HepG2 (cell line): ENCODE measurements around the gene NNAT. TPM values are rescaled to one million over a fixed set of nuclear protein-coding genes. Genes with fewer than 3 reads are reported as not detected.

Experiments used
- ATF3 ChIP-seq: sonication (generic); formaldehyde crosslinking; IDR thresholded peaks from 2 replicates; pipeline ENCODE4 v1.4.0; 2020; ENCODE audit warnings: missing genetic modification reagents
- ATRX ChIP-seq: sonication (generic); formaldehyde crosslinking; IDR thresholded peaks from 2 replicates; pipeline ENCODE4 v1.4.0; 2020; ENCODE audit warnings: missing genetic modification reagents, borderline replicate concordance
- BCLAF1 ChIP-seq: fragments of 450-650 bp; IDR thresholded peaks from 2 replicates; pipeline ENCODE4 v1.6.1; 2017; ENCODE audit warnings: mild to moderate bottlenecking
- DMAP1 ChIP-seq: IDR thresholded peaks from 2 replicates; pipeline ENCODE4 v1.6.1; 2016
- EEA1 ChIP-seq: sonication (generic); formaldehyde crosslinking; IDR thresholded peaks from 2 replicates; pipeline ENCODE4 v1.5.1; 2020; ENCODE audit warnings: mild to moderate bottlenecking, missing genetic modification reagents, borderline replicate concordance
- ETV6 ChIP-seq: sonication (generic); formaldehyde crosslinking; conservative IDR thresholded peaks from 2 replicates; pipeline ENCODE4 v1.4.0; 2020; ENCODE audit warnings: missing genetic modification reagents
- GATAD1 ChIP-seq: IDR thresholded peaks from 2 replicates; pipeline ENCODE4 v1.6.1; 2016; ENCODE audit warnings: missing genetic modification reagents, missing compliant biosample characterization
- GRHL1 ChIP-seq: sonication (generic); formaldehyde crosslinking; conservative IDR thresholded peaks from 2 replicates; pipeline ENCODE4 v1.8.0; 2022; ENCODE audit warnings: missing genetic modification reagents
- JDP2 ChIP-seq: sonication (generic); formaldehyde crosslinking; IDR thresholded peaks from 2 replicates; pipeline ENCODE4 v1.8.1; 2022; ENCODE audit warnings: missing genetic modification reagents, borderline replicate concordance
- KLF6 ChIP-seq: IDR thresholded peaks from 2 replicates; pipeline ENCODE4 v1.8.0; 2016; ENCODE audit warnings: missing biosample characterization, missing genetic modification reagents
- MBNL3 ChIP-seq: fragments of 250-450 bp; sonication (Bioruptor Pico); conservative IDR thresholded peaks from 2 replicates; pipeline ENCODE4 v1.8.0; 2022; ENCODE audit warnings: mild to moderate bottlenecking, inconsistent platforms
- MEF2D ChIP-seq: sonication (generic); formaldehyde crosslinking; IDR thresholded peaks from 2 replicates; pipeline ENCODE4 v1.5.1; 2020; ENCODE audit warnings: mild to moderate bottlenecking, missing genetic modification reagents
- MXD3 ChIP-seq: IDR thresholded peaks from 2 replicates; pipeline ENCODE4 v1.6.1; 2016; ENCODE audit warnings: mild to moderate bottlenecking, missing biosample characterization, missing genetic modification reagents
- SAP130 ChIP-seq: IDR thresholded peaks from 2 replicates; pipeline ENCODE4 v1.6.1; 2016; ENCODE audit warnings: low read depth
- SP5 ChIP-seq: IDR thresholded peaks from 2 replicates; pipeline ENCODE4 v1.6.1; 2016; ENCODE audit warnings: low read depth, borderline replicate concordance
- SRY ChIP-seq: sonication (generic); formaldehyde crosslinking; IDR thresholded peaks from 2 replicates; pipeline ENCODE4 v1.8.0; 2022; ENCODE audit warnings: mild to moderate bottlenecking, missing genetic modification reagents
- YY1 ChIP-seq: IDR thresholded peaks from 2 replicates; pipeline ENCODE4 v1.6.1; 2011; ENCODE audit warnings: low read length, low read depth, moderate library complexity, mild to moderate bottlenecking; ENCODE audit not compliant: insufficient read depth, insufficient replicate concordance
- ZFP36L1 ChIP-seq: sonication (generic); formaldehyde crosslinking; IDR thresholded peaks from 2 replicates; pipeline ENCODE4 v1.8.0; 2022; ENCODE audit warnings: mild to moderate bottlenecking, missing genetic modification reagents, moderate library complexity
- ZNF274 ChIP-seq: sonication (generic); formaldehyde crosslinking; IDR thresholded peaks from 2 replicates; pipeline ENCODE4 v1.5.1; 2020; ENCODE audit warnings: mild to moderate bottlenecking, missing genetic modification reagents
- ZNF569 ChIP-seq: sonication (generic); formaldehyde crosslinking; IDR thresholded peaks from 2 replicates; pipeline ENCODE4 v1.5.0; 2020; ENCODE audit warnings: mild to moderate bottlenecking, missing genetic modification reagents, moderate library complexity, borderline replicate concordance
- ZNF614 ChIP-seq: IDR thresholded peaks from 2 replicates; pipeline ENCODE4 v1.6.1; 2018; ENCODE audit warnings: missing biosample characterization, missing genetic modification reagents, inconsistent platforms, borderline replicate concordance
- ZNF841 ChIP-seq: sonication (generic); formaldehyde crosslinking; IDR thresholded peaks from 2 replicates; pipeline ENCODE4 v1.8.1; 2023; ENCODE audit warnings: missing genetic modification reagents, borderline replicate concordance
- polyA plus RNA-seq, 8 experiments: library from polyadenylated mRNA; depleted of rRNA in 3 of 8; stranded (reverse) in 7 of 8; unstranded in 1 of 8; fragments of >200 nt; fragmentation: Illumina TruSeq in 4 of 8; extraction: Trizol in 4 of 8; gene quantifications; 2 replicates each; pipeline versions ENCODE4 v1.2.1 to v1.2.3, GENCODE V29; 2011 to 2016; ENCODE audit warnings: low read depth in 4 of 8, missing spikeins in 1 of 8, mixed read lengths in 1 of 8; ENCODE audit not compliant: insufficient read depth in 1 of 8
- total RNA-seq, 5 experiments: library from RNA; depleted of rRNA; stranded (reverse); fragments of >200 nt; fragmentation: Illumina TruSeq; extraction: Trizol; gene quantifications; 2 replicates each; pipeline ENCODE4 v1.2.3, GENCODE V29; 2016; ENCODE audit warnings: low read depth in 1 of 5
- TF ChIP-seq, protein P1 (sequence below): IDR thresholded peaks from 2 replicates; pipeline ENCODE4 v1.6.1; 2016; ENCODE audit warnings: missing compliant biosample characterization, missing genetic modification reagents, borderline replicate concordance

The NNAT gene
- total and polyA plus RNA-seq, 2 of the 13 experiments (the other 11 are each of a cell fraction or from before 2014, with no cell fraction given), result not detected

DNA sequence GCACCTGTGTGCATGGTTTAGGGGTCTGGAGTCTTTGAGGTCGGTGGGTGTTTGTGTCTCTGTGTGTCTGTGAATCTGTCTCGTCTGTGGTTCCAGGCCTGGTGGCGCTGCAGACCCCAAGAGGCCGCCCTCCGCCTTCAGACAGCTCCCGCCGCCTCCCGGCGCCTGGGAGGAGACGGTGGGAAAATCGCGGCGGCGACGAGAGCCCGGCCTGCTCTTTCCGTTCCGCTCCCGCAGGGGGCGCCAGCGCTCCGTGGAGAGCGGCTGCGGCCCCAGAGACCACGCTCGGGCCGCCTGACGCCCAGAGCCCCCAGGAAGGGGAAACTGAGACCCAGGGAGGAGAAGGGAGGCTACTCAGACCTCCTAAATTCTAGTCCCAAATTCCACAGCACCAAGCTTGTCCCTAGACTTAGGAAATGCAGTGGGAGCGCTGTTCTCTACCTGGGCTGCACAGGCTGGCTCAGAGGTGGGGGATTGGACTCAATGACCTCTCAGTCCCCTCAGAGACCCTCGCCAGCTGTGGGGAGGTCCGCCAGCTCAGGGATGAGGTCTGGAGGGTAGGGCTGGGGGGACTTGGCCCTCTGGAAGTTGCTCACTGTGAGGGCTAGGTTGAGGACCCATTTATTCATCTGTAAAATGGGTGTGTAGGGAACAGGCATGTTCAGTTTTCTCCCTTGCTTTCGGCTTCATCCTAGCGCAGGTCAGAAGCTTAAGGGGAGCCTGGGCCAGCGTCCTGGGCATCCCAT, 43.5 kb downstream of the NNAT start (continued):
- TF ChIP-seq ATF3 (0 out of 2 replicates have a peak, but pooled peaks have one; percentile 42), ETV6 (CRISPR knock-in tag) (peak; percentile 82; the same call in 1 of the 2 replicates), ZNF274 (CRISPR knock-in tag) (peak; percentile 38; the same call in 1 of the 2 replicates), YY1 (no peak), SRY (CRISPR knock-in tag) (0 out of 2 replicates have a peak, but pooled peaks have one; percentile 48), GATAD1 (CRISPR knock-in tag) (no peak; the same call in 1 of the 2 replicates), SAP130 (CRISPR knock-in tag) (no peak; the same call in 1 of the 2 replicates), MBNL3 (no peak), KLF6 (CRISPR knock-in tag) (no peak), ZNF569 (CRISPR knock-in tag) (no peak), BCLAF1 (no peak), DMAP1 (CRISPR knock-in tag) (no peak), ZFP36L1 (CRISPR knock-in tag) (no peak), ZNF841 (CRISPR knock-in tag) (no peak), MEF2D (CRISPR knock-in tag) (0 out of 2 replicates have a peak, but pooled peaks have one; percentile 39), ZNF614 (CRISPR knock-in tag) (peak; percentile 71; the same call in 1 of the 2 replicates), EEA1 (CRISPR knock-in tag) (no peak; the same call in 1 of the 2 replicates), ATRX (CRISPR knock-in tag) (no peak), MXD3 (0 out of 2 replicates have a peak, but pooled peaks have one; percentile 41), SP5 (CRISPR knock-in tag) (no peak), GRHL1 (no peak), JDP2 (CRISPR knock-in tag) (no peak)
- TF ChIP-seq, protein P1, sequence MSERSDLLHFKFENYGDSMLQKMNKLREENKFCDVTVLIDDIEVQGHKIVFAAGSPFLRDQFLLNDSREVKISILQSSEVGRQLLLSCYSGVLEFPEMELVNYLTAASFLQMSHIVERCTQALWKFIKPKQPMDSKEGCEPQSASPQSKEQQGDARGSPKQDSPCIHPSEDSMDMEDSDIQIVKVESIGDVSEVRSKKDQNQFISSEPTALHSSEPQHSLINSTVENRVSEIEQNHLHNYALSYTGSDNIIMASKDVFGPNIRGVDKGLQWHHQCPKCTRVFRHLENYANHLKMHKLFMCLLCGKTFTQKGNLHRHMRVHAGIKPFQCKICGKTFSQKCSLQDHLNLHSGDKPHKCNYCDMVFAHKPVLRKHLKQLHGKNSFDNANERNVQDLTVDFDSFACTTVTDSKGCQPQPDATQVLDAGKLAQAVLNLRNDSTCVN (CRISPR knock-in tag), result no peak
